B cell (primary cell): Measurements from ENCODE around the gene KIRREL3. TPM values are rescaled to one million over a fixed set of nuclear protein-coding genes. Genes with fewer than 3 reads are reported as not detected.

Experiments used
- ATAC-seq: fragments of 200-7000 bp; cut with Tn5 transposase; one replicate; pipeline ENCODE4 v1.10.0; 2021; ENCODE audit warnings: low read depth, mild to moderate bottlenecking, moderate number of reproducible peaks, moderate library complexity
- CTCF ChIA-PET: fragments of 350-600 bp; sonication (Branson Sonifier 250); formaldehyde crosslinking; loops from one replicate; lab custom pipeline; 2021; ENCODE audit warnings: antibody characterized with exemption, inconsistent platforms; lab: Charles Lee
- POLR2A ChIA-PET: fragments of 350-600 bp; sonication (Branson Sonifier 250); formaldehyde crosslinking; loops from one replicate; lab custom pipeline; 2021; ENCODE audit warnings: antibody characterized with exemption; lab: Charles Lee
- DNase-seq: peaks from one replicate; pipeline ENCODE4 v3.0.0; 2013
- H2AFZ ChIP-seq: 2 replicates; pipeline ENCODE4 v1.6.1; 2012; ENCODE audit warnings: mild to moderate bottlenecking, low read depth, low read length; ENCODE audit not compliant: insufficient read depth, poor library complexity, severe bottlenecking
- H3K27ac ChIP-seq, 2 donors: 1 replicate in 1 of 2; 2 replicates in 1 of 2; pipeline ENCODE4 v1.5.1; 2012 to 2013; ENCODE audit warnings: low read length in 2 of 2, mild to moderate bottlenecking in 2 of 2, moderate library complexity in 1 of 2
- H3K27me3 ChIP-seq, 4 experiments: fragments of 200-600 bp in 1 of 4; sonication (generic) in 1 of 4; replicated peaks in 1 of 4; 1 replicate in 2 of 4; 2 replicates in 2 of 4; pipeline versions ENCODE4 v1.6.1 to v1.7.0; 2013 to 2016; ENCODE audit warnings: low read length in 3 of 4, mild to moderate bottlenecking in 2 of 4, mixed read lengths in 1 of 4, moderate library complexity in 1 of 4; ENCODE audit not compliant: insufficient read depth in 4 of 4, control insufficient read depth in 3 of 4; ENCODE audit errors: control extremely low read depth in 1 of 4
- H3K36me3 ChIP-seq, 2 experiments: replicated peaks in 1 of 2; 1 replicate in 1 of 2; 2 replicates in 1 of 2; pipeline versions ENCODE4 v1.6.1 to v1.7.1; 2013; ENCODE audit warnings: low read length in 1 of 2; ENCODE audit not compliant: insufficient read depth in 2 of 2, control insufficient read depth in 1 of 2; ENCODE audit errors: control extremely low read depth in 1 of 2, extremely low read depth in 1 of 2
- H3K4me1 ChIP-seq, 2 donors: fragments of 200-600 bp in 1 of 2; sonication (generic) in 1 of 2; 1 replicate in 1 of 2; 2 replicates in 1 of 2; pipeline versions ENCODE4 v1.5.1 to v1.6.1; 2013 to 2017; ENCODE audit warnings: low read length in 2 of 2; ENCODE audit not compliant: control insufficient read depth in 2 of 2, insufficient read depth in 2 of 2
- H3K4me2 ChIP-seq: replicated peaks from 2 replicates; pipeline ENCODE3; 2012; ENCODE audit warnings: mild to moderate bottlenecking, low read depth, low read length; ENCODE audit not compliant: poor library complexity, severe bottlenecking
- H3K4me3 ChIP-seq, 5 experiments: fragments of 200-600 bp in 1 of 5; sonication (generic) in 1 of 5; 1 replicate in 3 of 5; 2 replicates in 2 of 5; pipeline versions ENCODE4 v1.5.1 to v1.7.0; 2011 to 2016; ENCODE audit warnings: low read length in 4 of 5, mild to moderate bottlenecking in 4 of 5, low read depth in 2 of 5, control low read depth in 1 of 5, moderate library complexity in 1 of 5; ENCODE audit not compliant: insufficient read depth in 1 of 5; ENCODE audit errors: control extremely low read depth in 1 of 5, extremely low read depth in 1 of 5
- H3K79me2 ChIP-seq: fragments of 200-600 bp; sonication (generic); one replicate; pipeline ENCODE4 v1.6.0; 2016; ENCODE audit warnings: low read length; ENCODE audit not compliant: control insufficient read depth, insufficient read depth
- H3K9ac ChIP-seq: fragments of 200-600 bp; sonication (generic); 2 replicates; pipeline ENCODE4 v1.6.1; 2017; ENCODE audit warnings: mild to moderate bottlenecking, low read length, moderate library complexity
- H3K9me3 ChIP-seq, 3 donors: one replicate each; pipeline versions ENCODE4 v1.6.1 to v1.7.1; 2013; ENCODE audit warnings: low read length in 2 of 3; ENCODE audit not compliant: control insufficient read depth in 2 of 3, insufficient read depth in 1 of 3; ENCODE audit errors: control extremely low read depth in 1 of 3
- H4K20me1 ChIP-seq: 2 replicates; pipeline ENCODE4 v1.6.0; 2012; ENCODE audit warnings: mild to moderate bottlenecking, low read length; ENCODE audit not compliant: insufficient read depth, control insufficient read depth, poor library complexity, severe bottlenecking
- H3K27ac Mint-ChIP-seq: one replicate; pipeline ENCODE4 v1.8.0; 2021; ENCODE audit warnings: mixed read lengths
- H3K27me3 Mint-ChIP-seq: one replicate; pipeline ENCODE4 v1.8.0; 2021; ENCODE audit warnings: mixed read lengths
- H3K4me1 Mint-ChIP-seq: one replicate; pipeline ENCODE4 v1.8.0; 2021; ENCODE audit warnings: mixed read lengths
- H3K4me3 Mint-ChIP-seq: one replicate; pipeline ENCODE4 v1.8.0; 2021; ENCODE audit warnings: mixed read lengths
- H3K9me3 Mint-ChIP-seq: one replicate; pipeline ENCODE4 v1.8.0; 2022; ENCODE audit warnings: mixed read lengths; ENCODE audit not compliant: insufficient read depth
- CTCF ChIP-seq: fragments of 200-600 bp; IDR thresholded peaks from one replicate; pipeline ENCODE4 v1.8.0; 2022; ENCODE audit warnings: antibody characterized with exemption, mild to moderate bottlenecking
- EZH2 ChIP-seq: IDR thresholded peaks from 2 replicates; pipeline ENCODE4 v1.6.1; 2012; ENCODE audit warnings: borderline replicate concordance, low read depth, mild to moderate bottlenecking, moderate library complexity, low read length; ENCODE audit not compliant: insufficient read depth, poor library complexity, severe bottlenecking
- WGBS: methylation state at CpG from one replicate; pipeline ENCODE4 v1.1.5; 2013; ENCODE audit warnings: missing lambda C conversion rate; ENCODE audit not compliant: insufficient coverage; 5-methylcytosine and 5-hydroxymethylcytosine counted together
- intact Hi-C: fragments of 100-400 bp; cut with micrococcal nuclease; formaldehyde crosslinking; loops from one replicate; pipeline ENCODE4 v1.10.0; 2022
- polyA plus RNA-seq: library from polyadenylated mRNA; depleted of rRNA; stranded (reverse); fragments of >200 nt; gene quantifications from 2 replicates; pipeline ENCODE4 v1.2.3, GENCODE V29; 2012
- total RNA-seq, 2 donors: library from RNA; stranded (reverse); fragments of 120-200 nt in 1 of 2; gene quantifications; 1 replicate in 1 of 2; 2 replicates in 1 of 2; pipeline versions ENCODE4 v1.2.3 to v1.2.4, GENCODE V29; 2013 to 2022

KIRREL3 gene
- total and polyA plus RNA-seq, 2 donors (not counting 1 experiment from before 2014, with no cell fraction given): not detected

GRCh38 chr11:126543691-126544090 is 456.9 kb downstream of the KIRREL3 start:
- intact Hi-C loops: no loop called here
- 36% methylated on average over 7 of the region's 7 CpGs for WGBS
- Mint-ChIP-seq H3K9me3 (no peaks in the 10 kb centered on the region), H3K4me1 (no peaks in the 10 kb centered on the region), H3K4me3 (no peak overlapping the region), H3K27ac (no peak overlapping the region), H3K27me3 (peaks cover 21% of the 10 kb centered on the region)
- no peak overlapping the region for H2AFZ ChIP-seq
- ATAC-seq (no peak), DNase-seq (no peak)
- ChIA-PET POLR2A (no interaction called here), CTCF (no interaction called here)
- peaks cover 0 to 9% (median 1%) of the 10 kb centered on the region in 4 experiments for H3K27me3 ChIP-seq
- no peak overlapping the region for H3K9ac ChIP-seq
- H3K27ac ChIP-seq: no peak overlapping the region
- H3K36me3 ChIP-seq: no peaks in the 10 kb centered on the region
- no peaks in the 10 kb centered on the region for H4K20me1 ChIP-seq
- no peak for TF ChIP-seq CTCF
- no peak for TF ChIP-seq EZH2
- H3K4me2 ChIP-seq: no peak overlapping the region
- no peaks in the 10 kb centered on the region for H3K4me1 ChIP-seq
- no peak overlapping the region for H3K4me3 ChIP-seq
- H3K79me2 ChIP-seq: no peaks in the 10 kb centered on the region
- H3K9me3 ChIP-seq: no peaks in the 10 kb centered on the region

- CTCF ChIA-PET: no interaction called here
- no peaks in the 10 kb centered on the region for H3K9me3 Mint-ChIP-seq
- H3K4me3 ChIP-seq: no peak overlapping the region
- no peaks in the 10 kb centered on the region for H3K36me3 ChIP-seq
- H3K4me2 ChIP-seq: no peak overlapping the region
- no peak overlapping the region for H3K4me3 Mint-ChIP-seq
- no peak overlapping the region for H3K27ac Mint-ChIP-seq
- no peaks in the 10 kb centered on the region for H4K20me1 ChIP-seq
- H2AFZ ChIP-seq: no peak overlapping the region
- TF ChIP-seq EZH2: no peak
- no peak for TF ChIP-seq CTCF
- no peaks in the 10 kb centered on the region for H3K9me3 ChIP-seq
- H3K27me3 ChIP-seq: peaks cover 0 to 9% (median 1%) of the 10 kb centered on the region in 4 experiments
- intact Hi-C loops: no loop called here
- no peak for DNase-seq
- no peaks in the 10 kb centered on the region for H3K79me2 ChIP-seq
- H3K4me1 ChIP-seq: no peaks in the 10 kb centered on the region
- 86% methylated on average over 2 of the region's 4 CpGs for WGBS
- H3K9ac ChIP-seq: no peak overlapping the region
- H3K4me1 Mint-ChIP-seq: no peaks in the 10 kb centered on the region
- H3K27ac ChIP-seq: no peak overlapping the region
- ATAC-seq: no peak
- peaks cover 24% of the 10 kb centered on the region for H3K27me3 Mint-ChIP-seq
- POLR2A ChIA-PET: no interaction called here
Measured at GRCh38 chr11:126542334-126543015, 458.1 kb downstream of the KIRREL3 start.
